Astrocyte of the cerebellum (primary cell): ENCODE results near the gene TAF1.
"Not testable (repeated sequence)": the region's sequence is repeated elsewhere in the genome, so short reads cannot be mapped to it uniquely, and the experiment has no call there.

Experiments used
- DNase-seq: peaks from one replicate; pipeline ENCODE4 v3.0.0-alpha.2; 2011; ENCODE audit warnings: low read depth
- H3K4me3 ChIP-seq: 2 replicates; pipeline ENCODE4 v1.5.1; 2011; ENCODE audit warnings: mild to moderate bottlenecking, low read depth, low read length, moderate library complexity
- in situ Hi-C: cut with HindIII; loops from 2 replicates; pipeline ENCODE4 v1.10.0; 2017; ENCODE audit warnings: low sequenced_read_pairs
- TF ChIP-seq, protein P1 (sequence below): IDR thresholded peaks from 2 replicates; pipeline ENCODE4 v1.5.1; 2012; ENCODE audit warnings: low read length, low read depth, moderate library complexity, mild to moderate bottlenecking; ENCODE audit errors: missing control alignments

Gene TAF1, protein sequence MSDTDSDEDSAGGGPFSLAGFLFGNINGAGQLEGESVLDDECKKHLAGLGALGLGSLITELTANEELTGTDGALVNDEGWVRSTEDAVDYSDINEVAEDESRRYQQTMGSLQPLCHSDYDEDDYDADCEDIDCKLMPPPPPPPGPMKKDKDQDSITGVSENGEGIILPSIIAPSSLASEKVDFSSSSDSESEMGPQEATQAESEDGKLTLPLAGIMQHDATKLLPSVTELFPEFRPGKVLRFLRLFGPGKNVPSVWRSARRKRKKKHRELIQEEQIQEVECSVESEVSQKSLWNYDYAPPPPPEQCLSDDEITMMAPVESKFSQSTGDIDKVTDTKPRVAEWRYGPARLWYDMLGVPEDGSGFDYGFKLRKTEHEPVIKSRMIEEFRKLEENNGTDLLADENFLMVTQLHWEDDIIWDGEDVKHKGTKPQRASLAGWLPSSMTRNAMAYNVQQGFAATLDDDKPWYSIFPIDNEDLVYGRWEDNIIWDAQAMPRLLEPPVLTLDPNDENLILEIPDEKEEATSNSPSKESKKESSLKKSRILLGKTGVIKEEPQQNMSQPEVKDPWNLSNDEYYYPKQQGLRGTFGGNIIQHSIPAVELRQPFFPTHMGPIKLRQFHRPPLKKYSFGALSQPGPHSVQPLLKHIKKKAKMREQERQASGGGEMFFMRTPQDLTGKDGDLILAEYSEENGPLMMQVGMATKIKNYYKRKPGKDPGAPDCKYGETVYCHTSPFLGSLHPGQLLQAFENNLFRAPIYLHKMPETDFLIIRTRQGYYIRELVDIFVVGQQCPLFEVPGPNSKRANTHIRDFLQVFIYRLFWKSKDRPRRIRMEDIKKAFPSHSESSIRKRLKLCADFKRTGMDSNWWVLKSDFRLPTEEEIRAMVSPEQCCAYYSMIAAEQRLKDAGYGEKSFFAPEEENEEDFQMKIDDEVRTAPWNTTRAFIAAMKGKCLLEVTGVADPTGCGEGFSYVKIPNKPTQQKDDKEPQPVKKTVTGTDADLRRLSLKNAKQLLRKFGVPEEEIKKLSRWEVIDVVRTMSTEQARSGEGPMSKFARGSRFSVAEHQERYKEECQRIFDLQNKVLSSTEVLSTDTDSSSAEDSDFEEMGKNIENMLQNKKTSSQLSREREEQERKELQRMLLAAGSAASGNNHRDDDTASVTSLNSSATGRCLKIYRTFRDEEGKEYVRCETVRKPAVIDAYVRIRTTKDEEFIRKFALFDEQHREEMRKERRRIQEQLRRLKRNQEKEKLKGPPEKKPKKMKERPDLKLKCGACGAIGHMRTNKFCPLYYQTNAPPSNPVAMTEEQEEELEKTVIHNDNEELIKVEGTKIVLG (N-terminal part only)

DNA sequence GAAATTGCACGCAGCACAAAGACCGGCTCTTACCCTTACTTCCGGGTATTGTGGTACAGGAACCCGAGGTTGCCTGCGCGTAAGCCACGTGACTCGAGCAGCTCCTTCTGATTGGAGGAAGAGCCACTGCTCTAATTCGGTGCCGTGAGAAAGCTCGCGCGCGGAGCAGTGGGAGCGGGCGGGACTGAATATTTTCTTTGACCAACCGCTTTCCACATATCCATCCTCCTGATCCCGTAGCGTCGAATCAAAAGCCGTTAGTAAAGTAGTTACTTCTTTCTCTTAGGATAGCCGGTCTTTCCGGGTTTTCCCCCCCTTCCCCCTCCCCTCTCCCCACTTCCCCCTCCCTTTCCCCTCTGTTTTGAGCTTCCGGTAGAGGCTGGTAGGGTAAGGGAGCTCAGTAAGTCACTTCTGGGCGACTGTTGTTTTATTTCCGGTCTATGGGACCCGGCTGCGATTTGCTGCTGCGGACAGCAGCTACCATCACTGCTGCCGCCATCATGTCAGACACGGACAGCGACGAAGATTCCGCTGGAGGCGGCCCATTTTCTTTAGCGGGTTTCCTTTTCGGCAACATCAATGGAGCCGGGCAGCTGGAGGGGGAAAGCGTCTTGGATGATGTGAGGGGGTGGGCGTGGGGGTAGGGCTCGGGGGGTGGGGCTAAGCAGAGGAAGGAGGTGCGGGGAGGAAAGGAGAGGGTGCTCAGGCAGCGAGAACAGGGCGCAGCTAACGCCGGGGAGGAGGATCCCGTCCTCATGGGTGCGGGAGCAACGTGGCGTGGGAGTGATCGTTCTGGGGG is at the start of gene TAF1:
Gene TAF1, plus strand, starts transcription at position 483 of the 799 bp plus-strand sequence. Its CDS starts 18 bp downstream, at position 501.
- H3K4me3 ChIP-seq, result peak within 1 kb of the TSS; percentile 60
- peak; percentile 93 for DNase-seq
- TF ChIP-seq, protein P1, sequence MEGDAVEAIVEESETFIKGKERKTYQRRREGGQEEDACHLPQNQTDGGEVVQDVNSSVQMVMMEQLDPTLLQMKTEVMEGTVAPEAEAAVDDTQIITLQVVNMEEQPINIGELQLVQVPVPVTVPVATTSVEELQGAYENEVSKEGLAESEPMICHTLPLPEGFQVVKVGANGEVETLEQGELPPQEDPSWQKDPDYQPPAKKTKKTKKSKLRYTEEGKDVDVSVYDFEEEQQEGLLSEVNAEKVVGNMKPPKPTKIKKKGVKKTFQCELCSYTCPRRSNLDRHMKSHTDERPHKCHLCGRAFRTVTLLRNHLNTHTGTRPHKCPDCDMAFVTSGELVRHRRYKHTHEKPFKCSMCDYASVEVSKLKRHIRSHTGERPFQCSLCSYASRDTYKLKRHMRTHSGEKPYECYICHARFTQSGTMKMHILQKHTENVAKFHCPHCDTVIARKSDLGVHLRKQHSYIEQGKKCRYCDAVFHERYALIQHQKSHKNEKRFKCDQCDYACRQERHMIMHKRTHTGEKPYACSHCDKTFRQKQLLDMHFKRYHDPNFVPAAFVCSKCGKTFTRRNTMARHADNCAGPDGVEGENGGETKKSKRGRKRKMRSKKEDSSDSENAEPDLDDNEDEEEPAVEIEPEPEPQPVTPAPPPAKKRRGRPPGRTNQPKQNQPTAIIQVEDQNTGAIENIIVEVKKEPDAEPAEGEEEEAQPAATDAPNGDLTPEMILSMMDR, result no peak
- in situ Hi-C loops, result no loop called here

DNA sequence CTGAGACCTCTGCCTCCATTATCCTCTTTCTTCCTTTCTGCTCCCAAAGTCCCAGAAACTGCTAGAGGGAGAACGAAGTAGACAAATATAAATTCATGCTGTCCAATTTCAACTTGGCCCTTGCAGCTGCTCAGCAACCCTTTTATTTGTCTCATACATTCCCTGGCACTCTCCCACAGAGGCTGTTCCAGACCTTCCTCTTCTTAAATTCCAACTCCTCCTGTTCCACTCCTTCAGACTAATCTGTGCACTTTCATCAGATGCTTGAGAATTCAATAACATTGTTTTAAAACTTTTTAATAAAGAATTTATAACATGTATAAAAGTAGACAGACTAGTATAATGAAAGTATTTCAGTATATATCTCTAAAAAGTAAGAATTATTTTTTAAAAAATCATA is 49.2 kb upstream of the TAF1 start:
- in situ Hi-C loops, H3K4me3 ChIP-seq, DNase-seq: not testable (repeated sequence)

DNA sequence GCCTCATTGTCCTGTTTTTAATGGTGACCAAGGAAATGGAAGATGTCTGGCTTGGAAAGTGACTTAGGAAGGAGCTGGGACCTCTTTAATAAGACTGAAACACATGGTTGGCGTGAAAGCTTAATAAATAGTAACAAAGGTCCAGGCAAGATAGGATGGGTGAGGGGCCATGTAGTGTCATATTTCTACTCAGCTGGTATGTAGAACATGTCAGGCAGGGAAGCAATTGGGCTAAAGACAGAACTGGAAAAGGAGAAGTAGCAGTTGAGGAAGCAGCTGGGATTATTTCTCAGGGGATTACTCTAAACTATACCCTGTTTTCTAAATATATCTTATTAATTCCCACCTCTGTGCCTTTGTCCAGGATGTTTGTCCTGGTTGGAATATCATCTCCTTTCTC is 46.0 kb upstream of the TAF1 start:
- in situ Hi-C loops, result no loop called here
- no peak for DNase-seq
- no peak overlapping the region for H3K4me3 ChIP-seq
- TF ChIP-seq, protein P1, result no peak

DNA sequence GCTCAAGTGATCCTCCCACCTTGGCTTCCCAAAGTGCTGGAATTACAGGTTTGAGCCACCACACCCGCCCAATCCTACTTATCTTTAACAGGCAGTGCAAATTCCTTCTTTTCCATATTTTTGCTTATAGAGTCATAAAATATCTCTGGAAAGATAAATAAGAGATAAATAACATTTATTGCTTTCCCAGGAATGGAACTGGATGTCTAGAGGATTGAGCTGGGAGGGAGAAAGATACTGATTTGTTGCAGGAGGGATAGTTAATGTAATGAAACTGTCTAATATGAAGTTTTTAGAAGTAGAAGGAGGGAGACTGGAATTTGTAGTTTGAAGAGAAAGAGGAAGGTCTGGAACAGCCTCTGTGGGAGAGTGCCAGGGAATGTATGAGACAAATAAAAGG is 44.4 kb upstream of the TAF1 start:
- in situ Hi-C loops, result no loop called here
- DNase-seq, result no peak
- TF ChIP-seq, protein P1, result no peak

DNA sequence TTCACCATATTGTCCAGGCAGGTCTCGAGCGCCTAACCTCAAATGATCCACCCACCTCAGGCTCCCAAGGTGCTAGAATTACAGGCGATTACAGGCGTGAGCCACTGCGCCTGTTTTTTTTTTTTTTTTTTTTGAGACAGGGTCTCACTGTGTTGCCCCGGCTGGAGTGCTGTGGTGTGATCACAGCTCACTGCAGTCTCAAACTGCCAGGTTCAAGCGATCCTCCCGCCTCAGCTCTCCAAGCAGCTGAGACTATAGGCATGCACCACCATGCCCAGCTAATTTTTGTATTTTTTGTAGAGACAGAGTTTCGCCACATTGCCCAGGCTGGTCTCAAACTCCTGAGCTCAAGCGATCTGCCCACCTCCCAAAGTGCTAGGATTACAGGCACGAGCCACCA is 41.7 kb upstream of the TAF1 start:
- H3K4me3 ChIP-seq, DNase-seq, in situ Hi-C loops: not testable (repeated sequence)

More for the DNA sequence above, 44.4 kb upstream of the TAF1 start:
- H3K4me3 ChIP-seq, result no peak overlapping the region

DNA sequence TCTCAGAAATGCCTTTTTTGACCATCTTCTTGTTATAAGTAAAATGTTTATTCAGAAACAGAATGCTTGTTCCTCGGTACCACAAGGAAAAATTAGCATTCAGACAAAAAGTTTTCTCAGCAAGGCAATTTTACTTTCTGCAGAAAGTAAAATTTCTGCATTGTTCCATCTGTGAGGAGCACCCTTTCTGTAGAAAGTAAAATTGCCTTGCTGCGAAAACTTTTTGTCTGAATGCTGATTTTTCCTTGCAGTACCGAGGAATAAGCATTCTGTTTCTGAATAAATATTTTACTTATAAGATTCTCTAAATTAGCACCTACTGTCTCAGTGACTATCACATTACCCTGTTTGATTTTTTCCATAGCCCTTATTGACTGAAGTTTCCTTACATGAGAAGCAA is 39.8 kb upstream of the TAF1 start:
- TF ChIP-seq, protein P1, result no peak
- no peak for DNase-seq
- in situ Hi-C loops, result no loop called here
- H3K4me3 ChIP-seq, result no peak overlapping the region

DNA sequence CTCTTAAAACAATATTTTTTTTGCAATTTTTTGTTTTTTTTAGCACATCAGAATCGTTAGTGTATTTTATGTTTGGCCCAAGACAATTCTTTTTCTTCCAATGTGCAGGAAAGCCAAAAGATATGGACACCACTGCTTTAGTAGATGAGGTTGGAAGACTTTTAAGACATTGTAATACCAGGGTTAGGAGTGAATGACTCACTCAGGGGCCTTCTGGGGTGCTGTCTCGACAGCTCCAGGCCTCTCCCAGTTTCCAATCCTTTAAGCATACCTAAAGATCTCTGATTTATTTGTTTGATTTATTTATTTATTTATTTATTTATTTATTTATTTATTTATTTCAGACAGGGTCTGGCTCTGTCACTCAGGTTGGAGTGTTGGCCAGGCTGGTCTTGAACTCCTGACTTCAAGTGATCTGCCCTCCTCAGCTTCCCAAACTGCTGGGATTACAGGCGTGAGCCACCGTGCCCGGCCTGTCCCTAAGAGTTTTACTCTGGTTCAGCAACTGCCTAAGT is 16.9 kb upstream of the TAF1 start:
- in situ Hi-C loops, DNase-seq, H3K4me3 ChIP-seq: not testable (repeated sequence)

DNA sequence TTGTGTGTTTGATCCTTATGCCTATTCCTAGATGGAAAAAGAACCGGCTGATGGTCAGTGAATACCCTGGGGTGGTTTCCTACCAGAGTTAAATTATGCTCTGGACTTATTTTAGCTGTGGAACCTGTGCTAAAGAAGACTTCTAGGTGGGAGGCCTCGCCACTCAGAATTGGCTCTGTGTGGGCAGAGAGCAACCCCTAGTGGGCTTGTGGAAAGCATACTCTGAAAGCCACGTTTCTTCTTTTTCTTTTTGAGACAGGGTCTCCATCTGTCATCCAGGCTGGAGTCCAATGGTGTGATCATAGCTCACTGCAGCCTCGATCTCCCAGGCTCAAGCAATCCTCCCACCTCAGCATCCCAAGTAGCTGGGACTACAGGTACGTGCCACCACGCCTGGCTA is 16.3 kb upstream of the TAF1 start:
- in situ Hi-C loops, H3K4me3 ChIP-seq, DNase-seq: not testable (repeated sequence)

DNA sequence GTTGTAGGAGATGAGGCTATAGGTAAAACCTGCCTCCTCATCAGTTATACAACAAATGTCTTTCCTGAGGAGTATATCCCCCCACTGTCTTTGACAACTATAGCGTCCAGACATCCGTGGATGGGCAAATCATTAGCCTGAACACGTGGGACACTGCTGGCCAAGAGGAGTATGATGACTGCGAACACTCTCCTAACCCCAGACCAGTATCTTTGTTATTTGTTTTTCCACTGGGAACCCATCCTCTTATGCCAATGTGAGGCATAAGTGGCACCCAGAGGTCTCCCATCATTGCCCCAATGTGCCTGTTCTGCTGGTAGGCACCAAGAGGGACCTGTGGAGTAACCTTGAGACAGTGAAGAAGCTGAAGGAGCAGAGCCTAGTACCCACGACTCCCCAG is 13.7 kb upstream of the TAF1 start:
- DNase-seq, H3K4me3 ChIP-seq, in situ Hi-C loops: not testable (repeated sequence)
